ENCODE results near the gene TGFB2.

DNA sequence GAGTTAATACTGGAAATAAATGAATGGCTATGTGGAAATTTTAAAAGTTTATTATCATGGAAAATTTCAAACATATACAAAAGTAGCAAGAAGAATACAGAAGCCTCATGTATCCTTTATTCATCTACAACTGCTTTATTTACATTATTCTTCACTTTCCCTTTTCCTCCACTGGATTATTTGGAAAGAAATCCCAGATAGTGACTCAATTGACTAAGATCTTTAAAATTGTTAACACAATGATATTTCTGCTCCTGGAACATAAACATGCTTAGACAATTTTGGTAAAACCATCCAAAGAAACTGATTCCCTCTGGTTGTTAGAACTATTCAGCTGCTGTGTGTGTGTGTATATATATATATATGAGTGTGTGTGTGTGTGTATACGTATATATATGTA, 116.2 kb downstream of the TGFB2 start:
- TF ChIP-seq, protein P1, sequence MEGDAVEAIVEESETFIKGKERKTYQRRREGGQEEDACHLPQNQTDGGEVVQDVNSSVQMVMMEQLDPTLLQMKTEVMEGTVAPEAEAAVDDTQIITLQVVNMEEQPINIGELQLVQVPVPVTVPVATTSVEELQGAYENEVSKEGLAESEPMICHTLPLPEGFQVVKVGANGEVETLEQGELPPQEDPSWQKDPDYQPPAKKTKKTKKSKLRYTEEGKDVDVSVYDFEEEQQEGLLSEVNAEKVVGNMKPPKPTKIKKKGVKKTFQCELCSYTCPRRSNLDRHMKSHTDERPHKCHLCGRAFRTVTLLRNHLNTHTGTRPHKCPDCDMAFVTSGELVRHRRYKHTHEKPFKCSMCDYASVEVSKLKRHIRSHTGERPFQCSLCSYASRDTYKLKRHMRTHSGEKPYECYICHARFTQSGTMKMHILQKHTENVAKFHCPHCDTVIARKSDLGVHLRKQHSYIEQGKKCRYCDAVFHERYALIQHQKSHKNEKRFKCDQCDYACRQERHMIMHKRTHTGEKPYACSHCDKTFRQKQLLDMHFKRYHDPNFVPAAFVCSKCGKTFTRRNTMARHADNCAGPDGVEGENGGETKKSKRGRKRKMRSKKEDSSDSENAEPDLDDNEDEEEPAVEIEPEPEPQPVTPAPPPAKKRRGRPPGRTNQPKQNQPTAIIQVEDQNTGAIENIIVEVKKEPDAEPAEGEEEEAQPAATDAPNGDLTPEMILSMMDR (IDR thresholded peaks at IDR 0.05 in 8 of 11, conservative IDR thresholded peaks at IDR 0.05 in 3 of 11): no peak
- no peak for TF ChIP-seq POLR2A (IDR thresholded peaks at IDR 0.05)
